ENCODE results near the gene MAPK7. TPM values are rescaled to one million over a fixed set of nuclear protein-coding genes. Genes with fewer than 3 reads are reported as not detected.
A peak's percentile ranks its signal among the peaks of the same experiment; 100 is the strongest.

The MAPK7 gene
- total and polyA plus RNA-seq, 3 donors from 2014 or later = 49.7 to 65.4 (median 54.1) TPM

- intact Hi-C loops (cut with DNase I; ENCODE audit: low total_unique reads) = no loop called here
- H3K4me1 ChIP-seq = peaks cover 62% of the 10 kb centered on the region
- 63 to 64% methylated on average over 5 of the region's 5 CpGs for WGBS, 2 donors
These were observed 10.8 kb downstream of the MAPK7 start for GRCh38 chr17:19388791-19389785.

GRCh38 chr17:19390951-19391350 is 12.7 kb downstream of the MAPK7 start:
- 83 to 100% methylated on average over 1 to 2 of the region's 2 CpGs for WGBS, 2 donors
- H3K27me3 ChIP-seq = no peaks in the 10 kb centered on the region
- H3K36me3 ChIP-seq (ENCODE audit: low read depth, missing control alignments) = no peaks in the 10 kb centered on the region
- intact Hi-C loops (cut with DNase I; ENCODE audit: low total_unique reads) = no loop called here
- no peak for TF ChIP-seq POLR2A (IDR thresholded peaks at IDR 0.05)
- TF ChIP-seq, protein P1, sequence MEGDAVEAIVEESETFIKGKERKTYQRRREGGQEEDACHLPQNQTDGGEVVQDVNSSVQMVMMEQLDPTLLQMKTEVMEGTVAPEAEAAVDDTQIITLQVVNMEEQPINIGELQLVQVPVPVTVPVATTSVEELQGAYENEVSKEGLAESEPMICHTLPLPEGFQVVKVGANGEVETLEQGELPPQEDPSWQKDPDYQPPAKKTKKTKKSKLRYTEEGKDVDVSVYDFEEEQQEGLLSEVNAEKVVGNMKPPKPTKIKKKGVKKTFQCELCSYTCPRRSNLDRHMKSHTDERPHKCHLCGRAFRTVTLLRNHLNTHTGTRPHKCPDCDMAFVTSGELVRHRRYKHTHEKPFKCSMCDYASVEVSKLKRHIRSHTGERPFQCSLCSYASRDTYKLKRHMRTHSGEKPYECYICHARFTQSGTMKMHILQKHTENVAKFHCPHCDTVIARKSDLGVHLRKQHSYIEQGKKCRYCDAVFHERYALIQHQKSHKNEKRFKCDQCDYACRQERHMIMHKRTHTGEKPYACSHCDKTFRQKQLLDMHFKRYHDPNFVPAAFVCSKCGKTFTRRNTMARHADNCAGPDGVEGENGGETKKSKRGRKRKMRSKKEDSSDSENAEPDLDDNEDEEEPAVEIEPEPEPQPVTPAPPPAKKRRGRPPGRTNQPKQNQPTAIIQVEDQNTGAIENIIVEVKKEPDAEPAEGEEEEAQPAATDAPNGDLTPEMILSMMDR (IDR thresholded peaks at IDR 0.05) = no peak
- H3K4me1 ChIP-seq = peaks cover 44% of the 10 kb centered on the region
- peak overlapping the region in 1 of 2 donors; percentile 87 for H3K27ac ChIP-seq
- no peak overlapping the region for H3K4me3 ChIP-seq
- no peak for DNase-seq
- no peaks in the 10 kb centered on the region for H3K9me3 ChIP-seq

More at GRCh38 chr17:19388791-19389785, 10.8 kb downstream of the MAPK7 start:
- no peaks in the 10 kb centered on the region for H3K36me3 ChIP-seq (ENCODE audit: low read depth, missing control alignments)
- H3K27ac ChIP-seq = peak overlapping the region in 1 of 2 donors; percentile 87
- peak; percentile 71 for DNase-seq
- H3K27me3 ChIP-seq = no peaks in the 10 kb centered on the region
- H3K4me3 ChIP-seq = no peak overlapping the region
- TF ChIP-seq, protein P1 (IDR thresholded peaks at IDR 0.05) = no peak
- TF ChIP-seq POLR2A (IDR thresholded peaks at IDR 0.05) = no peak
- H3K9me3 ChIP-seq = no peaks in the 10 kb centered on the region

GRCh38 chr17:19391432-19391831 is 13.1 kb downstream of the MAPK7 start:
- Histone ChIP-seq H3K27ac (no peak overlapping the region), H3K4me3 (no peak overlapping the region), H3K4me1 (peaks cover 39% of the 10 kb centered on the region), H3K27me3 (no peaks in the 10 kb centered on the region), H3K36me3 (ENCODE audit: low read depth, missing control alignments) (no peaks in the 10 kb centered on the region), H3K9me3 (no peaks in the 10 kb centered on the region)
- TF ChIP-seq, protein P1 (IDR thresholded peaks at IDR 0.05) = no peak
- no peak for TF ChIP-seq POLR2A (IDR thresholded peaks at IDR 0.05)
- intact Hi-C loops (cut with DNase I; ENCODE audit: low total_unique reads) = no loop called here
- DNase-seq = no peak
- WGBS, 2 donors = 77 to 87% methylated on average over 6 to 7 of the region's 7 CpGs

DNA sequence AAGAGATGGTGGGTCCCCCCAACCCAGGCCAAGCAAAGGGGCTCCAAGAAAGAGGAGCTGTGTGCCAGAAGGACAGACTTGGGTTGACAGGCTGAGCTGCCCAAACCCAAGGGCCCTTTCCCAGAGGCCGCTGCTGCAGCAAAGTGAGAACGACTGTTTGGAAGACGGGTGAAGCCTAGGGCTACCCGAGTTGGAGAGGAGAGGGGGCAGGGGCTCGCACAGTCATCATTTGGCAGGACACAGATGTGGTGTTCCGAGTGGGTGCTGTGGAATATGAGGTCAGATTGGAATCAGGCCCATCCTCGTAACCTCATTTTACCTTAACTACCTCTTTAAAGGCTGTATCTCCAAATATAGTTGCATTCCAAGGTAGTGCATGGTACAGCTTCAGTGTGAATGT is 14.0 kb downstream of the MAPK7 start:
- WGBS, 2 donors = 72 to 86% methylated on average over 7 of the region's 7 CpGs
- TF ChIP-seq POLR2A (IDR thresholded peaks at IDR 0.05) = no peak
- TF ChIP-seq, protein P1 (IDR thresholded peaks at IDR 0.05) = no peak
- H3K27ac ChIP-seq = no peak overlapping the region
- H3K9me3 ChIP-seq = no peaks in the 10 kb centered on the region
- H3K4me3 ChIP-seq = no peak overlapping the region
- peaks cover 30% of the 10 kb centered on the region for H3K4me1 ChIP-seq
- no peak for DNase-seq
- intact Hi-C loops (cut with DNase I; ENCODE audit: low total_unique reads) = no loop called here
- H3K27me3 ChIP-seq = no peaks in the 10 kb centered on the region
- no peaks in the 10 kb centered on the region for H3K36me3 ChIP-seq (ENCODE audit: low read depth, missing control alignments)
